H9 (cell line): Measurements from ENCODE around the gene NAPA. TPM values are rescaled to one million over a fixed set of nuclear protein-coding genes. Genes with fewer than 3 reads are reported as not detected.

Experiments
- DNase-seq: peaks from one replicate; pipeline ENCODE4 v3.0.0-alpha.2; 2017
- H2AFZ ChIP-seq: one replicate; pipeline ENCODE4 v1.6.1; 2013; ENCODE audit warnings: mild to moderate bottlenecking, low read length, control low read depth, moderate library complexity
- H2AK5ac ChIP-seq: 2 replicates; pipeline ENCODE4 v1.6.1; 2013; ENCODE audit warnings: low read length, control low read depth, mixed read lengths; ENCODE audit not compliant: insufficient read length
- H2BK120ac ChIP-seq: one replicate; pipeline ENCODE4 v1.6.1; 2013; ENCODE audit warnings: low read depth, mild to moderate bottlenecking, low read length, control low read depth, inconsistent platforms; ENCODE audit not compliant: poor library complexity, severe bottlenecking
- H2BK12ac ChIP-seq: 2 replicates; pipeline ENCODE4 v1.6.1; 2013; ENCODE audit warnings: low read length, control low read depth, mixed read lengths, low read depth; ENCODE audit not compliant: insufficient read length
- H2BK15ac ChIP-seq: 2 replicates; pipeline ENCODE4 v1.6.1; 2013; ENCODE audit warnings: low read depth, low read length, control low read depth
- H2BK20ac ChIP-seq: one replicate; pipeline ENCODE4 v1.6.1; 2013; ENCODE audit warnings: low read depth, mild to moderate bottlenecking, low read length, control low read depth, inconsistent platforms; ENCODE audit not compliant: poor library complexity, severe bottlenecking
- H2BK5ac ChIP-seq: 2 replicates; pipeline ENCODE4 v1.6.1; 2013; ENCODE audit warnings: low read length, control low read depth, mixed read lengths; ENCODE audit not compliant: insufficient read length
- H3K14ac ChIP-seq: 2 replicates; pipeline ENCODE4 v1.6.1; 2013; ENCODE audit warnings: low read length, control low read depth; ENCODE audit not compliant: insufficient read depth
- H3K18ac ChIP-seq: 2 replicates; pipeline ENCODE4 v1.6.1; 2013; ENCODE audit warnings: low read depth, mild to moderate bottlenecking, mixed read lengths, low read length, control low read depth; ENCODE audit not compliant: insufficient read length
- H3K23ac ChIP-seq: 2 replicates; pipeline ENCODE4 v1.6.1; 2013; ENCODE audit warnings: low read length, control low read depth, mixed read lengths, low read depth; ENCODE audit not compliant: insufficient read length
- H3K23me2 ChIP-seq: 2 replicates; pipeline ENCODE4 v1.6.1; 2013; ENCODE audit warnings: low read depth, mild to moderate bottlenecking, mixed read lengths, low read length, control low read depth; ENCODE audit not compliant: insufficient read length, poor library complexity, severe bottlenecking
- H3K27ac ChIP-seq: 2 replicates; pipeline ENCODE4 v1.5.1; 2013; ENCODE audit warnings: low read length, control low read depth, mixed read lengths, low read depth; ENCODE audit not compliant: insufficient read length
- H3K27me3 ChIP-seq: 2 replicates; pipeline ENCODE4 v1.6.1; 2013; ENCODE audit warnings: low read length, control low read depth, inconsistent platforms; ENCODE audit not compliant: insufficient read depth
- H3K4ac ChIP-seq: 2 replicates; pipeline ENCODE4 v1.6.1; 2013; ENCODE audit warnings: low read depth, mild to moderate bottlenecking, control low read depth, inconsistent platforms, low read length, moderate library complexity
- H3K4me1 ChIP-seq: 2 replicates; pipeline ENCODE4 v1.6.1; 2013; ENCODE audit warnings: low read length, control low read depth, inconsistent platforms; ENCODE audit not compliant: insufficient read depth
- H3K4me2 ChIP-seq: 2 replicates; pipeline ENCODE4 v1.6.1; 2013; ENCODE audit warnings: low read length, control low read depth, mixed read lengths; ENCODE audit not compliant: insufficient read length, insufficient read depth
- H3K56ac ChIP-seq: 2 replicates; pipeline ENCODE4 v1.6.1; 2013; ENCODE audit warnings: low read depth, mild to moderate bottlenecking, mixed read lengths, low read length, control low read depth; ENCODE audit not compliant: insufficient read length
- H3K79me1 ChIP-seq: 2 replicates; pipeline ENCODE4 v1.6.1; 2013; ENCODE audit warnings: low read depth, mild to moderate bottlenecking, moderate library complexity, low read length, control low read depth, inconsistent platforms; ENCODE audit not compliant: insufficient read depth, poor library complexity, severe bottlenecking
- H3K79me2 ChIP-seq: 2 replicates; pipeline ENCODE4 v1.6.1; 2013; ENCODE audit warnings: low read length, control low read depth, inconsistent platforms; ENCODE audit not compliant: insufficient read depth
- H3K9ac ChIP-seq: 2 replicates; pipeline ENCODE4 v1.6.1; 2013; ENCODE audit warnings: low read length, control low read depth, mixed read lengths; ENCODE audit not compliant: insufficient read length; ENCODE audit errors: extremely low read depth
- H3K9me3 ChIP-seq: one replicate; pipeline ENCODE4 v1.6.1; 2013; ENCODE audit warnings: low read depth, low read length, inconsistent platforms; ENCODE audit not compliant: control insufficient read depth
- H3T11ph ChIP-seq: one replicate; pipeline ENCODE4 v1.6.1; 2013; ENCODE audit warnings: mild to moderate bottlenecking, low read length, control low read depth, inconsistent platforms
- H4K20me1 ChIP-seq: one replicate; pipeline ENCODE4 v1.6.1; 2013; ENCODE audit not compliant: control insufficient read depth, insufficient read length, insufficient read depth
- H4K5ac ChIP-seq: 2 replicates; pipeline ENCODE4 v1.6.1; 2013; ENCODE audit warnings: low read depth, mild to moderate bottlenecking, mixed read lengths, low read length, control low read depth; ENCODE audit not compliant: insufficient read length
- H4K8ac ChIP-seq: replicated peaks from 2 replicates; pipeline ENCODE4 v1.6.1; 2013; ENCODE audit warnings: low read length, control low read depth, mixed read lengths, low read depth; ENCODE audit not compliant: insufficient read length
- H4K91ac ChIP-seq: 2 replicates; pipeline ENCODE4 v1.6.1; 2013; ENCODE audit warnings: low read depth, mild to moderate bottlenecking, moderate library complexity, mixed read lengths, low read length, control low read depth; ENCODE audit not compliant: insufficient read length
- H3K27ac Mint-ChIP-seq, 3 experiments: 2 replicates in 2 of 3; 3 replicates in 1 of 3; pipeline ENCODE4 v1.8.0; 2020 to 2021; ENCODE audit warnings: mixed read lengths in 3 of 3, mild to moderate bottlenecking in 1 of 3, moderate library complexity in 1 of 3
- H3K27me3 Mint-ChIP-seq: 2 replicates; pipeline ENCODE4 v1.8.0; 2021; ENCODE audit warnings: low read depth, mild to moderate bottlenecking, moderate library complexity, mixed read lengths
- H3K36me3 Mint-ChIP-seq, 3 experiments: 2 replicates in 2 of 3; 3 replicates in 1 of 3; pipeline ENCODE4 v1.8.0; 2020 to 2021; ENCODE audit warnings: low read depth in 3 of 3, mixed read lengths in 3 of 3; ENCODE audit not compliant: insufficient read depth in 1 of 3
- H3K4me1 Mint-ChIP-seq, 2 experiments: 2 replicates each; pipeline ENCODE4 v1.8.0; 2020; ENCODE audit warnings: mixed read lengths in 2 of 2
- H3K4me3 Mint-ChIP-seq, 2 experiments: 2 replicates in 1 of 2; 3 replicates in 1 of 2; pipeline ENCODE4 v1.8.0; 2020 to 2021; ENCODE audit warnings: mild to moderate bottlenecking in 2 of 2, mixed read lengths in 2 of 2, moderate library complexity in 1 of 2
- H3K9me3 Mint-ChIP-seq, 2 experiments: 2 replicates in 1 of 2; 3 replicates in 1 of 2; pipeline ENCODE4 v1.8.0; 2020; ENCODE audit warnings: mild to moderate bottlenecking in 2 of 2, mixed read lengths in 2 of 2, moderate library complexity in 1 of 2
- CTCF ChIP-seq: fragments of 200-600 bp; sonication (generic); conservative IDR thresholded peaks from 3 replicates; pipeline ENCODE4 v1.8.0; 2021; ENCODE audit warnings: antibody characterized with exemption, mild to moderate bottlenecking
- WGBS: extraction: QIAGEN DNeasy Blood & Tissue Kit; methylation state at CpG from one replicate; pipeline ENCODE4 v1.1.7; 2013; ENCODE audit warnings: missing lambda C conversion rate, low lambda C conversion rate, mixed read lengths; ENCODE audit not compliant: insufficient read length; ENCODE audit errors: extremely low coverage; 5-methylcytosine and 5-hydroxymethylcytosine counted together
- total RNA-seq: library from RNA; stranded (reverse); gene quantifications from 2 replicates; pipeline ENCODE4 v1.2.1, GENCODE V29; 2021

NAPA gene
- total RNA-seq, 1 experiment from 2014 or later = 62.8 TPM

GRCh38 chr19:47541518-47541917 is 26.7 kb upstream of the NAPA start:
- no peak overlapping the region for H2BK15ac ChIP-seq
- H3K27ac ChIP-seq = no peak overlapping the region
- H3K56ac ChIP-seq = no peak overlapping the region
- no peak overlapping the region for H4K8ac ChIP-seq
- Mint-ChIP-seq H3K9me3 (no peaks in the 10 kb centered on the region), H3K27ac (no peak overlapping the region), H3K4me1 (peaks cover 0 to 5% of the 10 kb centered on the region in 2 experiments; a peak in 2 of 4 replicates), H3K36me3 (no peaks in the 10 kb centered on the region), H3K4me3 (no peak overlapping the region), H3K27me3 (no peaks in the 10 kb centered on the region; the same call in 1 of the 2 replicates)
- no peak overlapping the region for H4K5ac ChIP-seq
- H3K23ac ChIP-seq = no peak overlapping the region
- no peaks in the 10 kb centered on the region for H3K4me1 ChIP-seq
- H3K18ac ChIP-seq = no peak overlapping the region
- WGBS = no CpG with 5 or more reads among the region's 6 CpGs
- TF ChIP-seq CTCF = no peak
- no peak overlapping the region for H2AFZ ChIP-seq
- no peak overlapping the region for H2BK12ac ChIP-seq
- H3K27me3 ChIP-seq = no peaks in the 10 kb centered on the region
- H3T11ph ChIP-seq = no peak overlapping the region
- H3K23me2 ChIP-seq = no peaks in the 10 kb centered on the region
- H2BK5ac ChIP-seq = no peak overlapping the region
- no peak overlapping the region for H2BK120ac ChIP-seq
- no peak overlapping the region for H2BK20ac ChIP-seq
- no peak overlapping the region for H3K4me2 ChIP-seq
- H4K20me1 ChIP-seq = no peaks in the 10 kb centered on the region
- no peaks in the 10 kb centered on the region for H3K79me1 ChIP-seq
- H3K9me3 ChIP-seq = no peaks in the 10 kb centered on the region
- H3K14ac ChIP-seq = no peak overlapping the region
- no peak overlapping the region for H4K91ac ChIP-seq
- no peaks in the 10 kb centered on the region for H3K79me2 ChIP-seq
- DNase-seq = no peak
- H3K9ac ChIP-seq = no peak overlapping the region
- H3K4ac ChIP-seq = no peak overlapping the region
- H2AK5ac ChIP-seq = no peak overlapping the region
